Upper lobe of left lung (tissue), 4 donors: ENCODE data around the gene GFER.

Experiments
- POLR2A ChIP-seq, 4 donors: fragments of 450-650 bp; IDR thresholded peaks; one replicate each; pipeline ENCODE4 v1.5.1; 2016 to 2017; ENCODE audit warnings: antibody characterized with exemption in 4 of 4, mild to moderate bottlenecking in 2 of 4
- TF ChIP-seq, protein P1 (sequence below), 6 experiments: fragments of 450-650 bp in 4 of 6; fragments of 200-600 bp in 2 of 6; sonication (generic) in 2 of 6; IDR thresholded peaks; one replicate each; pipeline ENCODE4 v1.5.1; 2016 to 2019; ENCODE audit warnings: antibody characterized with exemption in 6 of 6

DNA sequence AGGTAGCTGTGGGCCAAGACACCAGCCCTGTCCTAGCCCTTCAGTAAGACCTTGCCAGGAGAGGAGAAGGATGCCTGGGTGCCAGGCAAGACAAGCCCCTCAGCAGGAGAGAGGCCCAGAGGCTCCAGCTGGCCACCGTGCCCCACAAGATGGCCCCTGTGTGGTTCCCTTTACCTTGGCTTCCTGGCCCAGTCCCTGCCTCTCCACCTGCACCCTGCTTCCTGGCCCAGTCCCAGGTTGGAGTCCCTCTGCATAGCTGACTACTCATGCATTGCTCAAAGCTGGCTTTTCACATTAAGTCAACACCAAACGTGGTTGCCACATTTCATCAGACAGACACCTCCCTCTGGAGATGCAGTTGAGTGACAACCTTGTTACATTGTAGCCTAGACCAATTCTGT, 9.7 kb downstream of the GFER start:
- TF ChIP-seq, protein P1, sequence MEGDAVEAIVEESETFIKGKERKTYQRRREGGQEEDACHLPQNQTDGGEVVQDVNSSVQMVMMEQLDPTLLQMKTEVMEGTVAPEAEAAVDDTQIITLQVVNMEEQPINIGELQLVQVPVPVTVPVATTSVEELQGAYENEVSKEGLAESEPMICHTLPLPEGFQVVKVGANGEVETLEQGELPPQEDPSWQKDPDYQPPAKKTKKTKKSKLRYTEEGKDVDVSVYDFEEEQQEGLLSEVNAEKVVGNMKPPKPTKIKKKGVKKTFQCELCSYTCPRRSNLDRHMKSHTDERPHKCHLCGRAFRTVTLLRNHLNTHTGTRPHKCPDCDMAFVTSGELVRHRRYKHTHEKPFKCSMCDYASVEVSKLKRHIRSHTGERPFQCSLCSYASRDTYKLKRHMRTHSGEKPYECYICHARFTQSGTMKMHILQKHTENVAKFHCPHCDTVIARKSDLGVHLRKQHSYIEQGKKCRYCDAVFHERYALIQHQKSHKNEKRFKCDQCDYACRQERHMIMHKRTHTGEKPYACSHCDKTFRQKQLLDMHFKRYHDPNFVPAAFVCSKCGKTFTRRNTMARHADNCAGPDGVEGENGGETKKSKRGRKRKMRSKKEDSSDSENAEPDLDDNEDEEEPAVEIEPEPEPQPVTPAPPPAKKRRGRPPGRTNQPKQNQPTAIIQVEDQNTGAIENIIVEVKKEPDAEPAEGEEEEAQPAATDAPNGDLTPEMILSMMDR (IDR thresholded peaks at IDR 0.05) = no peak
- TF ChIP-seq POLR2A (IDR thresholded peaks at IDR 0.05) = no peak
